H9 (cell line): ENCODE results near the gene PEX7. TPM values are rescaled to one million over a fixed set of nuclear protein-coding genes. Genes with fewer than 3 reads are reported as not detected.

Source experiments
- DNase-seq: peaks from one replicate; pipeline ENCODE4 v3.0.0-alpha.2; 2017
- H2AFZ ChIP-seq: one replicate; pipeline ENCODE4 v1.6.1; 2013; ENCODE audit warnings: mild to moderate bottlenecking, low read length, control low read depth, moderate library complexity
- H2AK5ac ChIP-seq: 2 replicates; pipeline ENCODE4 v1.6.1; 2013; ENCODE audit warnings: low read length, control low read depth, mixed read lengths; ENCODE audit not compliant: insufficient read length
- H2BK120ac ChIP-seq: one replicate; pipeline ENCODE4 v1.6.1; 2013; ENCODE audit warnings: low read depth, mild to moderate bottlenecking, low read length, control low read depth, inconsistent platforms; ENCODE audit not compliant: poor library complexity, severe bottlenecking
- H2BK12ac ChIP-seq: 2 replicates; pipeline ENCODE4 v1.6.1; 2013; ENCODE audit warnings: low read length, control low read depth, mixed read lengths, low read depth; ENCODE audit not compliant: insufficient read length
- H2BK15ac ChIP-seq: 2 replicates; pipeline ENCODE4 v1.6.1; 2013; ENCODE audit warnings: low read depth, low read length, control low read depth
- H2BK20ac ChIP-seq: one replicate; pipeline ENCODE4 v1.6.1; 2013; ENCODE audit warnings: low read depth, mild to moderate bottlenecking, low read length, control low read depth, inconsistent platforms; ENCODE audit not compliant: poor library complexity, severe bottlenecking
- H2BK5ac ChIP-seq: 2 replicates; pipeline ENCODE4 v1.6.1; 2013; ENCODE audit warnings: low read length, control low read depth, mixed read lengths; ENCODE audit not compliant: insufficient read length
- H3K14ac ChIP-seq: 2 replicates; pipeline ENCODE4 v1.6.1; 2013; ENCODE audit warnings: low read length, control low read depth; ENCODE audit not compliant: insufficient read depth
- H3K18ac ChIP-seq: 2 replicates; pipeline ENCODE4 v1.6.1; 2013; ENCODE audit warnings: low read depth, mild to moderate bottlenecking, mixed read lengths, low read length, control low read depth; ENCODE audit not compliant: insufficient read length
- H3K23ac ChIP-seq: 2 replicates; pipeline ENCODE4 v1.6.1; 2013; ENCODE audit warnings: low read length, control low read depth, mixed read lengths, low read depth; ENCODE audit not compliant: insufficient read length
- H3K23me2 ChIP-seq: 2 replicates; pipeline ENCODE4 v1.6.1; 2013; ENCODE audit warnings: low read depth, mild to moderate bottlenecking, mixed read lengths, low read length, control low read depth; ENCODE audit not compliant: insufficient read length, poor library complexity, severe bottlenecking
- H3K27ac ChIP-seq: 2 replicates; pipeline ENCODE4 v1.5.1; 2013; ENCODE audit warnings: low read length, control low read depth, mixed read lengths, low read depth; ENCODE audit not compliant: insufficient read length
- H3K27me3 ChIP-seq: 2 replicates; pipeline ENCODE4 v1.6.1; 2013; ENCODE audit warnings: low read length, control low read depth, inconsistent platforms; ENCODE audit not compliant: insufficient read depth
- H3K4ac ChIP-seq: 2 replicates; pipeline ENCODE4 v1.6.1; 2013; ENCODE audit warnings: low read depth, mild to moderate bottlenecking, control low read depth, inconsistent platforms, low read length, moderate library complexity
- H3K4me1 ChIP-seq: 2 replicates; pipeline ENCODE4 v1.6.1; 2013; ENCODE audit warnings: low read length, control low read depth, inconsistent platforms; ENCODE audit not compliant: insufficient read depth
- H3K4me2 ChIP-seq: 2 replicates; pipeline ENCODE4 v1.6.1; 2013; ENCODE audit warnings: low read length, control low read depth, mixed read lengths; ENCODE audit not compliant: insufficient read length, insufficient read depth
- H3K56ac ChIP-seq: 2 replicates; pipeline ENCODE4 v1.6.1; 2013; ENCODE audit warnings: low read depth, mild to moderate bottlenecking, mixed read lengths, low read length, control low read depth; ENCODE audit not compliant: insufficient read length
- H3K79me1 ChIP-seq: 2 replicates; pipeline ENCODE4 v1.6.1; 2013; ENCODE audit warnings: low read depth, mild to moderate bottlenecking, moderate library complexity, low read length, control low read depth, inconsistent platforms; ENCODE audit not compliant: insufficient read depth, poor library complexity, severe bottlenecking
- H3K79me2 ChIP-seq: 2 replicates; pipeline ENCODE4 v1.6.1; 2013; ENCODE audit warnings: low read length, control low read depth, inconsistent platforms; ENCODE audit not compliant: insufficient read depth
- H3K9ac ChIP-seq: 2 replicates; pipeline ENCODE4 v1.6.1; 2013; ENCODE audit warnings: low read length, control low read depth, mixed read lengths; ENCODE audit not compliant: insufficient read length; ENCODE audit errors: extremely low read depth
- H3K9me3 ChIP-seq: one replicate; pipeline ENCODE4 v1.6.1; 2013; ENCODE audit warnings: low read depth, low read length, inconsistent platforms; ENCODE audit not compliant: control insufficient read depth
- H3T11ph ChIP-seq: one replicate; pipeline ENCODE4 v1.6.1; 2013; ENCODE audit warnings: mild to moderate bottlenecking, low read length, control low read depth, inconsistent platforms
- H4K20me1 ChIP-seq: one replicate; pipeline ENCODE4 v1.6.1; 2013; ENCODE audit not compliant: control insufficient read depth, insufficient read length, insufficient read depth
- H4K5ac ChIP-seq: 2 replicates; pipeline ENCODE4 v1.6.1; 2013; ENCODE audit warnings: low read depth, mild to moderate bottlenecking, mixed read lengths, low read length, control low read depth; ENCODE audit not compliant: insufficient read length
- H4K8ac ChIP-seq: replicated peaks from 2 replicates; pipeline ENCODE4 v1.6.1; 2013; ENCODE audit warnings: low read length, control low read depth, mixed read lengths, low read depth; ENCODE audit not compliant: insufficient read length
- H4K91ac ChIP-seq: 2 replicates; pipeline ENCODE4 v1.6.1; 2013; ENCODE audit warnings: low read depth, mild to moderate bottlenecking, moderate library complexity, mixed read lengths, low read length, control low read depth; ENCODE audit not compliant: insufficient read length
- H3K27ac Mint-ChIP-seq, 3 experiments: 2 replicates in 2 of 3; 3 replicates in 1 of 3; pipeline ENCODE4 v1.8.0; 2020 to 2021; ENCODE audit warnings: mixed read lengths in 3 of 3, mild to moderate bottlenecking in 1 of 3, moderate library complexity in 1 of 3
- H3K27me3 Mint-ChIP-seq: 2 replicates; pipeline ENCODE4 v1.8.0; 2021; ENCODE audit warnings: low read depth, mild to moderate bottlenecking, moderate library complexity, mixed read lengths
- H3K36me3 Mint-ChIP-seq, 3 experiments: 2 replicates in 2 of 3; 3 replicates in 1 of 3; pipeline ENCODE4 v1.8.0; 2020 to 2021; ENCODE audit warnings: low read depth in 3 of 3, mixed read lengths in 3 of 3; ENCODE audit not compliant: insufficient read depth in 1 of 3
- H3K4me1 Mint-ChIP-seq, 2 experiments: 2 replicates each; pipeline ENCODE4 v1.8.0; 2020; ENCODE audit warnings: mixed read lengths in 2 of 2
- H3K4me3 Mint-ChIP-seq, 2 experiments: 2 replicates in 1 of 2; 3 replicates in 1 of 2; pipeline ENCODE4 v1.8.0; 2020 to 2021; ENCODE audit warnings: mild to moderate bottlenecking in 2 of 2, mixed read lengths in 2 of 2, moderate library complexity in 1 of 2
- H3K9me3 Mint-ChIP-seq, 2 experiments: 2 replicates in 1 of 2; 3 replicates in 1 of 2; pipeline ENCODE4 v1.8.0; 2020; ENCODE audit warnings: mild to moderate bottlenecking in 2 of 2, mixed read lengths in 2 of 2, moderate library complexity in 1 of 2
- CTCF ChIP-seq: fragments of 200-600 bp; sonication (generic); conservative IDR thresholded peaks from 3 replicates; pipeline ENCODE4 v1.8.0; 2021; ENCODE audit warnings: antibody characterized with exemption, mild to moderate bottlenecking
- WGBS: extraction: QIAGEN DNeasy Blood & Tissue Kit; methylation state at CpG from one replicate; pipeline ENCODE4 v1.1.7; 2013; ENCODE audit warnings: missing lambda C conversion rate, low lambda C conversion rate, mixed read lengths; ENCODE audit not compliant: insufficient read length; ENCODE audit errors: extremely low coverage; 5-methylcytosine and 5-hydroxymethylcytosine counted together
- total RNA-seq: library from RNA; stranded (reverse); gene quantifications from 2 replicates; pipeline ENCODE4 v1.2.1, GENCODE V29; 2021

The PEX7 gene
- total RNA-seq, 1 experiment from 2014 or later, result 8.4 TPM

GRCh38 chr6:136963259-136963658, 140.9 kb downstream of the PEX7 start:
- Mint-ChIP-seq H3K27ac (no peak overlapping the region), H3K27me3 (peaks cover 5% of the 10 kb centered on the region), H3K4me1 (peaks cover 26 to 38% of the 10 kb centered on the region in 2 experiments), H3K36me3 (no peaks in the 10 kb centered on the region; a peak in 1 of 7 replicates), H3K4me3 (no peak overlapping the region), H3K9me3 (no peaks in the 10 kb centered on the region)
- H3K27me3 ChIP-seq, result no peaks in the 10 kb centered on the region
- H2AFZ ChIP-seq, result no peak overlapping the region
- TF ChIP-seq CTCF, result no peak
- no peaks in the 10 kb centered on the region for H3K23me2 ChIP-seq
- no peaks in the 10 kb centered on the region for H3K9me3 ChIP-seq
- no peak overlapping the region for H3K4ac ChIP-seq
- H3K23ac ChIP-seq, result no peak overlapping the region
- H3K18ac ChIP-seq, result no peak overlapping the region
- WGBS, result no CpG with 5 or more reads among the region's 2 CpGs
- no peak overlapping the region for H3K56ac ChIP-seq
- H4K5ac ChIP-seq, result no peak overlapping the region
- DNase-seq, result no peak
- H2BK5ac ChIP-seq, result no peak overlapping the region
- H2AK5ac ChIP-seq, result no peak overlapping the region
- no peaks in the 10 kb centered on the region for H3K79me2 ChIP-seq
- H4K91ac ChIP-seq, result no peak overlapping the region
- H3K14ac ChIP-seq, result no peak overlapping the region
- no peak overlapping the region for H2BK120ac ChIP-seq
- no peaks in the 10 kb centered on the region for H4K20me1 ChIP-seq
- H3K4me2 ChIP-seq, result no peak overlapping the region
- no peak overlapping the region for H4K8ac ChIP-seq
- H2BK20ac ChIP-seq, result no peak overlapping the region
- no peak overlapping the region for H3K27ac ChIP-seq
- no peak overlapping the region for H3K9ac ChIP-seq
- no peak overlapping the region for H2BK15ac ChIP-seq
- no peak overlapping the region for H3T11ph ChIP-seq
- H2BK12ac ChIP-seq, result no peak overlapping the region
- H3K79me1 ChIP-seq, result no peaks in the 10 kb centered on the region
- peaks cover 14% of the 10 kb centered on the region for H3K4me1 ChIP-seq

Other genes with a start within 250 kb of the PEX7 start
- gene MAP3K5, start 30.1 kb upstream of the PEX7 start, total RNA-seq, result 1.6 and 1.7 TPM in 2 replicates
- 0.17 and 0.57 TPM in 2 replicates for gene SLC35D3, start 99.7 kb downstream of the PEX7 start, total RNA-seq
- gene IL20RA, start 222.4 kb downstream of the PEX7 start, total RNA-seq, result 0.55 and 0.74 TPM in 2 replicates